A549 (cell line): ENCODE data around the gene GLE1. TPM values are rescaled to one million over a fixed set of nuclear protein-coding genes. Genes with fewer than 3 reads are reported as not detected.

Experiments
- ATAC-seq, 2 experiments: fragments of 200-7000 bp in 1 of 2; fragments of >200 bp in 1 of 2; cut with Nextera tagmentation in 1 of 2; cut with Tn5 transposase in 1 of 2; 3 replicates each; pipeline versions ENCODE4 v1.8.0 to v1.9.1; 2018 to 2020; ENCODE audit warnings: mild to moderate bottlenecking in 1 of 2, moderate library complexity in 1 of 2
- CTCF ChIA-PET: fragments of 300-600 bp; sonication (Branson Sonifier 250); formaldehyde crosslinking; extraction: SDS; loops from one replicate; lab custom pipeline; 2021; ENCODE audit warnings: antibody characterized with exemption, inconsistent platforms; lab: Yijun Ruan, JAX
- POLR2A ChIA-PET: fragments of 350-600 bp; formaldehyde crosslinking; extraction: SDS; loops from one replicate; lab custom pipeline; 2021; ENCODE audit warnings: antibody characterized with exemption, inconsistent platforms; lab: Yijun Ruan, JAX
- DNase-seq, 2 experiments: peaks; one replicate each; pipeline versions ENCODE4 v3.0.0 to v3.0.0-alpha.2; 2011 to 2016; ENCODE audit warnings: low read depth in 1 of 2, low spot score in 1 of 2
- FAIRE-seq: peaks from 2 replicates; lab custom pipeline; 2011; peaks lifted over from hg19 to GRCh38; lab: Jason Lieb, UNC
- H3K27ac ChIP-seq, 2 experiments: fragments of >200 bp; sonication (Bioruptor Twin); formaldehyde crosslinking; 3 replicates each; pipeline ENCODE4 v1.5.1; 2016 to 2017
- H3K4me1 ChIP-seq: fragments of >200 bp; sonication (Bioruptor Twin); formaldehyde crosslinking; 3 replicates; pipeline ENCODE4 v1.6.1; 2016
- H3K4me2 ChIP-seq: fragments of >200 bp; sonication (Bioruptor Twin); formaldehyde crosslinking; 3 replicates; pipeline ENCODE4 v1.6.1; 2016
- H3K4me3 ChIP-seq: fragments of >200 bp; sonication (Bioruptor Twin); formaldehyde crosslinking; 3 replicates; pipeline ENCODE4 v1.5.1; 2016
- H3K9me3 ChIP-seq: fragments of >200 bp; sonication (Bioruptor Twin); formaldehyde crosslinking; 3 replicates; pipeline ENCODE4 v1.6.1; 2016
- ATOH8 ChIP-seq: fragments of 250-450 bp; sonication (Bioruptor Pico); IDR thresholded peaks from 2 replicates; pipeline ENCODE4 v1.5.0; 2020; ENCODE audit warnings: low read depth, mild to moderate bottlenecking, moderate library complexity
- CBX8 ChIP-seq: fragments of 200-600 bp; sonication (generic); IDR thresholded peaks from 2 replicates; pipeline ENCODE4 v1.6.1; 2016
- E2F6 ChIP-seq: IDR thresholded peaks from 2 replicates; pipeline ENCODE4 v1.6.1; 2012; ENCODE audit warnings: low read depth, borderline replicate concordance
- EP300 ChIP-seq, 2 experiments: fragments of >200 bp; sonication (Bioruptor Twin); formaldehyde crosslinking; IDR thresholded peaks; 2 replicates in 1 of 2; 3 replicates in 1 of 2; pipeline ENCODE4 v1.6.1; 2016 to 2017
- FOSB ChIP-seq: fragments of 250-450 bp; sonication (Bioruptor Pico); IDR thresholded peaks from 2 replicates; pipeline ENCODE4 v1.5.0; 2020; ENCODE audit warnings: mild to moderate bottlenecking, moderate library complexity
- FOSL2 ChIP-seq, 2 experiments: fragments of 450-650 bp in 1 of 2; fragments of >200 bp in 1 of 2; sonication (Bioruptor Twin) in 1 of 2; formaldehyde crosslinking; IDR thresholded peaks; 2 replicates each; pipeline versions ENCODE4 v1.5.0 to v1.6.1; 2016 to 2020; ENCODE audit warnings: mild to moderate bottlenecking in 1 of 2, moderate library complexity in 1 of 2
- HDAC2 ChIP-seq: fragments of 200-600 bp; sonication (generic); IDR thresholded peaks from 2 replicates; pipeline ENCODE4 v1.6.1; 2016
- HOXA7 ChIP-seq: fragments of 250-450 bp; sonication (Bioruptor Pico); IDR thresholded peaks from 2 replicates; pipeline ENCODE4 v1.5.0; 2020; ENCODE audit warnings: mild to moderate bottlenecking, moderate library complexity
- HOXB13 ChIP-seq: fragments of 250-450 bp; sonication (Bioruptor Pico); IDR thresholded peaks from 2 replicates; pipeline ENCODE4 v1.5.0; 2020; ENCODE audit warnings: low read depth, mild to moderate bottlenecking, moderate library complexity
- HOXB5 ChIP-seq: fragments of 250-450 bp; sonication (Bioruptor Pico); IDR thresholded peaks from 2 replicates; pipeline ENCODE4 v1.5.0; 2020; ENCODE audit warnings: mild to moderate bottlenecking, moderate library complexity
- JUNB ChIP-seq: fragments of >200 bp; sonication (Bioruptor Twin); formaldehyde crosslinking; IDR thresholded peaks from 2 replicates; pipeline ENCODE4 v1.6.1; 2016
- KDM1A ChIP-seq: fragments of 200-600 bp; sonication (generic); IDR thresholded peaks from 2 replicates; pipeline ENCODE4 v1.6.1; 2016; ENCODE audit warnings: low read depth, mild to moderate bottlenecking
- KDM5A ChIP-seq: fragments of 200-600 bp; sonication (generic); IDR thresholded peaks from 2 replicates; pipeline ENCODE4 v1.6.1; 2016; ENCODE audit warnings: antibody characterized with exemption, mild to moderate bottlenecking
- MAZ ChIP-seq: fragments of 150-350 bp; IDR thresholded peaks from 2 replicates; pipeline ENCODE4 v1.6.1; 2014; ENCODE audit warnings: antibody characterized with exemption, low read depth, low read length, borderline replicate concordance
- MYC ChIP-seq: IDR thresholded peaks from 2 replicates; pipeline ENCODE4 v1.6.1; 2012; ENCODE audit warnings: mild to moderate bottlenecking, inconsistent platforms, low read length, improper control_type of control experiment, borderline replicate concordance
- NPAS2 ChIP-seq: fragments of 250-450 bp; sonication (Bioruptor Pico); IDR thresholded peaks from 2 replicates; pipeline ENCODE4 v1.8.0; 2022; ENCODE audit warnings: mild to moderate bottlenecking, moderate library complexity, borderline replicate concordance
- PHF8 ChIP-seq: fragments of 200-600 bp; sonication (generic); IDR thresholded peaks from 2 replicates; pipeline ENCODE4 v1.6.1; 2016; ENCODE audit warnings: low read depth, mild to moderate bottlenecking, antibody characterized with exemption, moderate library complexity, borderline replicate concordance
- POLR2A ChIP-seq: IDR thresholded peaks from 2 replicates; pipeline ENCODE4 v1.6.1; 2012; ENCODE audit warnings: mild to moderate bottlenecking, low read length
- POLR2AphosphoS2 ChIP-seq: conservative IDR thresholded peaks from 2 replicates; pipeline ENCODE4 v1.6.1; 2012; ENCODE audit warnings: low read length, improper control_type of control experiment, inconsistent platforms
- RAD21 ChIP-seq, 2 experiments: fragments of >200 bp in 1 of 2; sonication (Bioruptor Twin) in 1 of 2; formaldehyde crosslinking in 1 of 2; IDR thresholded peaks in 1 of 2; conservative IDR thresholded peaks in 1 of 2; 2 replicates in 1 of 2; 3 replicates in 1 of 2; pipeline ENCODE4 v1.6.1; 2012 to 2018; ENCODE audit warnings: inconsistent platforms in 1 of 2
- RARB ChIP-seq: fragments of 250-450 bp; sonication (Bioruptor Pico); IDR thresholded peaks from 2 replicates; pipeline ENCODE4 v1.8.0; 2021; ENCODE audit warnings: mild to moderate bottlenecking, moderate library complexity
- RCOR1 ChIP-seq: fragments of 150-350 bp; IDR thresholded peaks from 2 replicates; pipeline ENCODE4 v1.6.1; 2014; ENCODE audit warnings: antibody characterized with exemption, low read length, low read depth
- RNF2 ChIP-seq: fragments of 200-600 bp; sonication (generic); IDR thresholded peaks from 2 replicates; pipeline ENCODE4 v1.6.1; 2016; ENCODE audit warnings: low read depth, mild to moderate bottlenecking, antibody characterized with exemption, moderate library complexity, borderline replicate concordance
- SMC3 ChIP-seq: fragments of >200 bp; sonication (Bioruptor Twin); formaldehyde crosslinking; IDR thresholded peaks from 3 replicates; pipeline ENCODE4 v1.6.1; 2018; ENCODE audit warnings: inconsistent platforms
- TFCP2L1 ChIP-seq: fragments of 250-450 bp; sonication (Bioruptor Pico); IDR thresholded peaks from 2 replicates; pipeline ENCODE4 v1.5.0; 2021; ENCODE audit warnings: mild to moderate bottlenecking
- TP53 ChIP-seq: fragments of 250-450 bp; sonication (Bioruptor Pico); IDR thresholded peaks from 2 replicates; pipeline ENCODE4 v1.5.0; 2021; ENCODE audit warnings: mild to moderate bottlenecking, moderate library complexity
- ZFP36 ChIP-seq: fragments of 450-650 bp; IDR thresholded peaks from 2 replicates; pipeline ENCODE4 v1.6.1; 2014; ENCODE audit warnings: borderline replicate concordance; ENCODE audit not compliant: partially characterized antibody
- WGBS: methylation state at CpG from one replicate; pipeline ENCODE4 v1.1.6; 2017; ENCODE audit errors: missing lambda C conversion rate; 5-methylcytosine and 5-hydroxymethylcytosine counted together
- polyA plus RNA-seq, 4 experiments: library from polyadenylated mRNA; depleted of rRNA in 3 of 4; stranded (reverse); fragments of >200 nt; fragmentation: RNase III in 1 of 4; extraction: RNeasy Plus Mini Kit Qiagen cat#74134 plus additional on column Dnase treatment in 1 of 4; gene quantifications; 2 replicates in 3 of 4; 3 replicates in 1 of 4; pipeline ENCODE4 v1.2.3, GENCODE V29; 2011 to 2017
- TF ChIP-seq, protein P1 (sequence below): IDR thresholded peaks from 2 replicates; pipeline ENCODE4 v1.6.1; 2012
- TF ChIP-seq, protein P2 (sequence below): fragments of 450-650 bp; IDR thresholded peaks from 2 replicates; pipeline ENCODE4 v1.6.1; 2014; ENCODE audit warnings: antibody characterized with exemption

GLE1 gene
- polyA plus RNA-seq, 2 of the 4 experiments (the other 2 are of a cell fraction), result 31.5 to 49.2 TPM

- FAIRE-seq (no peak), DNase-seq (no peak), ATAC-seq (no peak)
- no peak overlapping the region for H3K27ac ChIP-seq
- no peak overlapping the region for H3K4me2 ChIP-seq
- no peak for TF ChIP-seq POLR2A
- TF ChIP-seq E2F6, result no peak
- TF ChIP-seq MYC, result no peak
- no peak for TF ChIP-seq FOSB (CRISPR knock-in tag)
- no peak for TF ChIP-seq KDM1A
- TF ChIP-seq TP53 (CRISPR knock-in tag), result no peak
- TF ChIP-seq FOSL2 (IDR thresholded peaks at IDR 0.05), result no peak
- TF ChIP-seq FOSL2 (CRISPR knock-in tag; IDR thresholded peaks at IDR 0.05), result no peak
- TF ChIP-seq ZFP36, result no peak
- no peak for TF ChIP-seq HOXB13 (CRISPR knock-in tag)
- no peak for TF ChIP-seq RNF2
- no peak for TF ChIP-seq RAD21 (conservative IDR thresholded peaks at IDR 0.05 in 1 of 2, IDR thresholded peaks at IDR 0.05 in 1 of 2)
- TF ChIP-seq RCOR1, result no peak
- TF ChIP-seq NPAS2 (CRISPR knock-in tag), result no peak
- no peaks in the 10 kb centered on the region for H3K9me3 ChIP-seq
- CTCF ChIA-PET, result interaction anchor here (0.9 kb wide), 2 partner anchors 21 to 23 kb away, joined by 3 to 4 read pairs; no protein-coding TSS in a partner anchor
- no peak overlapping the region for H3K4me3 ChIP-seq
- H3K4me1 ChIP-seq, result peaks cover 9% of the 10 kb centered on the region
- 94% methylated on average over 3 of the region's 3 CpGs for WGBS
- POLR2A ChIA-PET, result no interaction called here
Measured at GRCh38 chr9:128459011-128459410, 45.5 kb upstream of the GLE1 start.

GRCh38 chr9:128469070-128469469 lies 35.4 kb upstream of the GLE1 start:
- DNase-seq (no peak), FAIRE-seq (no peak), ATAC-seq (no peak)
- Histone ChIP-seq H3K4me2 (no peak overlapping the region), H3K9me3 (no peaks in the 10 kb centered on the region), H3K27ac (no peak overlapping the region), H3K4me3 (no peak overlapping the region), H3K4me1 (no peaks in the 10 kb centered on the region)
- WGBS, result 87% methylated on average over 7 of the region's 7 CpGs
- POLR2A ChIA-PET, result no interaction called here
- CTCF ChIA-PET, result interaction anchor here (0.6 to 1.5 kb wide), 7 partner anchors 9 to 167 kb away, joined by 3 to 5 read pairs (median 3); no protein-coding TSS in a partner anchor
- TF ChIP-seq TFCP2L1 (CRISPR knock-in tag) (no peak), CBX8 (no peak), HDAC2 (no peak), PHF8 (no peak), RARB (CRISPR knock-in tag) (no peak), NPAS2 (CRISPR knock-in tag) (no peak), MYC (no peak)
- TF ChIP-seq, protein P1, sequence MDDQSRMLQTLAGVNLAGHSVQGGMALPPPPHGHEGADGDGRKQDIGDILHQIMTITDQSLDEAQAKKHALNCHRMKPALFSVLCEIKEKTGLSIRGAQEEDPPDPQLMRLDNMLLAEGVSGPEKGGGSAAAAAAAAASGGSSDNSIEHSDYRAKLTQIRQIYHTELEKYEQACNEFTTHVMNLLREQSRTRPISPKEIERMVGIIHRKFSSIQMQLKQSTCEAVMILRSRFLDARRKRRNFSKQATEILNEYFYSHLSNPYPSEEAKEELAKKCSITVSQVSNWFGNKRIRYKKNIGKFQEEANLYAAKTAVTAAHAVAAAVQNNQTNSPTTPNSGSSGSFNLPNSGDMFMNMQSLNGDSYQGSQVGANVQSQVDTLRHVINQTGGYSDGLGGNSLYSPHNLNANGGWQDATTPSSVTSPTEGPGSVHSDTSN, result no peak

GRCh38 chr9:128470560-128470959 lies 34.0 kb upstream of the GLE1 start:
- Histone ChIP-seq H3K4me2 (no peak overlapping the region), H3K4me1 (no peaks in the 10 kb centered on the region), H3K4me3 (no peak overlapping the region), H3K9me3 (no peaks in the 10 kb centered on the region), H3K27ac (no peak overlapping the region)
- FAIRE-seq (no peak), ATAC-seq (no peak), DNase-seq (no peak)
- no peak for TF ChIP-seq ATOH8 (CRISPR knock-in tag)
- TF ChIP-seq, protein P2, sequence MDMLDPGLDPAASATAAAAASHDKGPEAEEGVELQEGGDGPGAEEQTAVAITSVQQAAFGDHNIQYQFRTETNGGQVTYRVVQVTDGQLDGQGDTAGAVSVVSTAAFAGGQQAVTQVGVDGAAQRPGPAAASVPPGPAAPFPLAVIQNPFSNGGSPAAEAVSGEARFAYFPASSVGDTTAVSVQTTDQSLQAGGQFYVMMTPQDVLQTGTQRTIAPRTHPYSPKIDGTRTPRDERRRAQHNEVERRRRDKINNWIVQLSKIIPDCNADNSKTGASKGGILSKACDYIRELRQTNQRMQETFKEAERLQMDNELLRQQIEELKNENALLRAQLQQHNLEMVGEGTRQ, result no peak
- TF ChIP-seq ZFP36, result no peak
- no peak for TF ChIP-seq POLR2AphosphoS2
- TF ChIP-seq EP300 (IDR thresholded peaks at IDR 0.05), result no peak
- no peak for TF ChIP-seq POLR2A
- TF ChIP-seq MAZ, result no peak
- TF ChIP-seq E2F6, result no peak
- TF ChIP-seq HOXB13 (CRISPR knock-in tag), result no peak
- no peak for TF ChIP-seq JUNB
- TF ChIP-seq HOXB5 (CRISPR knock-in tag), result no peak
- TF ChIP-seq RNF2, result no peak
- no peak for TF ChIP-seq KDM5A
- no peak for TF ChIP-seq HOXA7 (CRISPR knock-in tag)
- no peak for TF ChIP-seq SMC3
- 89% methylated on average over 5 of the region's 5 CpGs for WGBS
- POLR2A ChIA-PET, result no interaction called here
- CTCF ChIA-PET, result interaction anchor here (0.9 to 1.0 kb wide), 2 partner anchors 32 to 137 kb away, joined by 3 read pairs; no protein-coding TSS in a partner anchor
